ENCODE data around the gene GYG2. TPM values are rescaled to one million over a fixed set of nuclear protein-coding genes. Genes with fewer than 3 reads are reported as not detected.

Gene GYG2
- total RNA-seq, 1 experiment from 2014 or later, result 1.7 TPM

GRCh38 chrX:2875136-2875481 lies 46.4 kb downstream of the GYG2 start:
- Histone ChIP-seq H4K20me1 (ENCODE audit: insufficient read depth) (no peaks in the 10 kb centered on the region), H3K27me3 (ENCODE audit: insufficient read depth, low read depth) (peaks cover 12% of the 10 kb centered on the region; the same call in 1 of the 2 replicates), H3K27ac (no peak overlapping the region), H3K79me2 (ENCODE audit: low read depth) (no peaks in the 10 kb centered on the region), H3K4me2 (no peak overlapping the region), H3K4me1 (replicated peaks; ENCODE audit: insufficient read depth) (no peaks in the 10 kb centered on the region), H3F3A (ENCODE audit: insufficient read depth, low read depth) (no peaks in the 10 kb centered on the region), H3K9me2 (ENCODE audit: insufficient read depth) (no peaks in the 10 kb centered on the region; the same call in 1 of the 2 replicates), H3K4me3 (no peak overlapping the region), H2AFZ (no peak overlapping the region), H3K9me3 (ENCODE audit: insufficient read depth, low read depth) (no peaks in the 10 kb centered on the region), H3K36me3 (ENCODE audit: low read depth) (no peaks in the 10 kb centered on the region)
- no peak for DNase-seq
- BruUV-seq (replicated peaks), result no TSS peak
- CTCF ChIA-PET, result interaction anchor here (0.6 to 0.7 kb wide), 6 partner anchors 16 to 938 kb away, joined by 3 to 12 read pairs (median 6); no protein-coding TSS in a partner anchor
- TF ChIP-seq CTCF (conservative IDR thresholded peaks at IDR 0.05) (no peak), EZH2 (IDR thresholded peaks at IDR 0.05; ENCODE audit: low read depth) (no peak)
- POLR2A ChIA-PET (ENCODE audit: unreplicated experiment), result interaction anchor here (0.6 kb wide), 1 partner anchor 54 kb away, joined by 5 read pairs; the partner anchor contains the start of gene ARSD
- intact Hi-C loops (cut with micrococcal nuclease; ENCODE audit: unreplicated experiment), result loop anchor here (10.0 kb wide), 1 partner anchor 760 kb away; no protein-coding TSS in a partner anchor

GRCh38 chrX:2875798-2876399 lies 47.2 kb downstream of the GYG2 start:
- H3K36me3 ChIP-seq (ENCODE audit: low read depth), result no peaks in the 10 kb centered on the region
- H3K79me2 ChIP-seq (ENCODE audit: low read depth), result no peaks in the 10 kb centered on the region
- TF ChIP-seq EZH2 (IDR thresholded peaks at IDR 0.05; ENCODE audit: low read depth) (no peak), CTCF (conservative IDR thresholded peaks at IDR 0.05) (peak; percentile 78)
- no peak overlapping the region for H2AFZ ChIP-seq
- intact Hi-C loops (cut with micrococcal nuclease; ENCODE audit: unreplicated experiment), result loop anchor here (10.0 kb wide), 1 partner anchor 759 kb away; no protein-coding TSS in a partner anchor
- H3K4me3 ChIP-seq, result no peak overlapping the region
- no peaks in the 10 kb centered on the region for H3F3A ChIP-seq (ENCODE audit: insufficient read depth, low read depth)
- H3K27me3 ChIP-seq (ENCODE audit: insufficient read depth, low read depth), result peaks cover 12% of the 10 kb centered on the region; the same call in 1 of the 2 replicates
- BruUV-seq (replicated peaks), result no TSS peak
- no peak overlapping the region for H3K27ac ChIP-seq
- H4K20me1 ChIP-seq (ENCODE audit: insufficient read depth), result no peaks in the 10 kb centered on the region
- H3K4me1 ChIP-seq (replicated peaks; ENCODE audit: insufficient read depth), result no peaks in the 10 kb centered on the region
- ChIA-PET CTCF (interaction anchor here (0.6 to 0.7 kb wide), 6 partner anchors 15 to 938 kb away, joined by 3 to 12 read pairs (median 6); no protein-coding TSS in a partner anchor), POLR2A (ENCODE audit: unreplicated experiment) (interaction anchor here (0.6 kb wide), 1 partner anchor 54 kb away, joined by 5 read pairs; the partner anchor contains the start of gene ARSD)
- no peak for DNase-seq
- no peaks in the 10 kb centered on the region; the same call in 1 of the 2 replicates for H3K9me2 ChIP-seq (ENCODE audit: insufficient read depth)
- no peak overlapping the region for H3K4me2 ChIP-seq
- no peaks in the 10 kb centered on the region for H3K9me3 ChIP-seq (ENCODE audit: insufficient read depth, low read depth)

DNA sequence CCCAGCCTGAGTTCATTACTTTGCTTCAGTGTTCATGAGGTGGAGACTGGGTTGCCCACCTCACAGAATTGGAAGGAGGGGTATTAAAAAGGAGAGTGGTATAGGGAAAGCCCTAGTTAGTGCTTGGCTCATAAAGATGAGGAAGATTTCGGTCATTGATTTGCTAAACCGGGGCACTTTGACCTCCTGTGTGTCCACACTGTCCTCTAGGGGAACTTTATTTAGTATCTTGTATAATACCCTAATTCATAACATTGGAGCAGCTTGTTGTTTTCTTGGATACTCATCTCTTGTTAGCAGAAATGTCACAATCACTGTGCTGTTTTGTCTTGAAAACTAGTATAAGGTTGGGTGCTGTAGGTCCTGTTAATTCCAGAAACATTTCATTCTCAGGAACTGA lies 49.8 kb downstream of the GYG2 start:
- Histone ChIP-seq H3F3A (ENCODE audit: insufficient read depth, low read depth) (no peaks in the 10 kb centered on the region), H3K27me3 (ENCODE audit: insufficient read depth, low read depth) (peaks cover 19% of the 10 kb centered on the region; the same call in 1 of the 2 replicates), H3K27ac (no peak overlapping the region), H4K20me1 (ENCODE audit: insufficient read depth) (no peaks in the 10 kb centered on the region), H3K9me3 (ENCODE audit: insufficient read depth, low read depth) (no peaks in the 10 kb centered on the region), H3K79me2 (ENCODE audit: low read depth) (no peaks in the 10 kb centered on the region), H2AFZ (no peak overlapping the region), H3K4me3 (no peak overlapping the region), H3K9me2 (ENCODE audit: insufficient read depth) (no peaks in the 10 kb centered on the region; the same call in 1 of the 2 replicates), H3K4me1 (replicated peaks; ENCODE audit: insufficient read depth) (no peaks in the 10 kb centered on the region), H3K36me3 (ENCODE audit: low read depth) (no peaks in the 10 kb centered on the region), H3K4me2 (no peak overlapping the region)
- no peak for TF ChIP-seq EZH2 (IDR thresholded peaks at IDR 0.05; ENCODE audit: low read depth)
- TF ChIP-seq CTCF (conservative IDR thresholded peaks at IDR 0.05), result no peak
- DNase-seq, result no peak
- ChIA-PET POLR2A (ENCODE audit: unreplicated experiment) (no interaction called here), CTCF (no interaction called here)
- no TSS peak for BruUV-seq (replicated peaks)
- intact Hi-C loops (cut with micrococcal nuclease; ENCODE audit: unreplicated experiment), result loop anchor here (10.0 kb wide), 1 partner anchor 756 kb away; no protein-coding TSS in a partner anchor

All from PC-9 (cell line).